HUES48 (cell line): ENCODE data around the gene MYO15B.

Experiments
- H3K27ac ChIP-seq: one replicate; pipeline ENCODE4 v1.7.0; 2013; ENCODE audit warnings: low read depth, low read length, inconsistent platforms
- H3K27me3 ChIP-seq: 2 replicates; pipeline ENCODE4 v1.6.1; 2013; ENCODE audit warnings: mild to moderate bottlenecking, low read length; ENCODE audit not compliant: control insufficient read depth, insufficient read depth
- H3K36me3 ChIP-seq: 2 replicates; pipeline ENCODE4 v1.6.1; 2013; ENCODE audit warnings: low read length; ENCODE audit not compliant: control insufficient read depth, insufficient read depth
- H3K4me1 ChIP-seq: 2 replicates; pipeline ENCODE4 v1.6.1; 2013; ENCODE audit warnings: mild to moderate bottlenecking, low read length; ENCODE audit not compliant: control insufficient read depth, insufficient read depth
- H3K4me3 ChIP-seq: 2 replicates; pipeline ENCODE4 v1.5.1; 2013; ENCODE audit warnings: mild to moderate bottlenecking, low read depth, low read length
- H3K9ac ChIP-seq: 2 replicates; pipeline ENCODE4 v1.6.1; 2013; ENCODE audit warnings: mild to moderate bottlenecking, low read depth, low read length, moderate library complexity
- H3K9me3 ChIP-seq: 2 replicates; pipeline ENCODE4 v1.6.1; 2013; ENCODE audit warnings: low read length; ENCODE audit not compliant: control insufficient read depth, insufficient read depth

MYO15B gene

DNA sequence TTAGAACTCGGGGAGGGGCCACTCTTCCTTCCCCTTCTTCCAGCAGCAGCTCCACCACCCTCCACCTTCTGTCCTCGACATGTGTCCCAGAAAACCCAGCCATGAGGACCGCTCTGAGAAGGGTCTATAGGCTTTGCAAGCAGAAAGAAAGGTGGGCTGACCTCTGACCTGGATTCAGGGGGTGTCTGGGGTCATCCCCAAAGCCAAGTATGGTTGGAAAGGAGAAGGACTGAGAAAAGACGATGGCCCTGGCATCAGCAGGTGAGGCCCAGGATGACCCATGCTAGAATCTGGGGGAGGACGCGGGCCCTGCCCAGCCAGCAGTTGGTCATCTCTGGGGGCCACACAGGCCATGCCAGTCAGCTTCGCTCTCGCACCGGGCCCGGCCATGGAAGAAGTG is 39.5 kb downstream of the MYO15B start:
- H3K4me3 ChIP-seq = no peak overlapping the region
- H3K9me3 ChIP-seq = no peaks in the 10 kb centered on the region
- no peak overlapping the region for H3K9ac ChIP-seq
- no peaks in the 10 kb centered on the region for H3K4me1 ChIP-seq
- H3K27me3 ChIP-seq = no peaks in the 10 kb centered on the region
- no peak overlapping the region for H3K27ac ChIP-seq
- no peaks in the 10 kb centered on the region for H3K36me3 ChIP-seq

DNA sequence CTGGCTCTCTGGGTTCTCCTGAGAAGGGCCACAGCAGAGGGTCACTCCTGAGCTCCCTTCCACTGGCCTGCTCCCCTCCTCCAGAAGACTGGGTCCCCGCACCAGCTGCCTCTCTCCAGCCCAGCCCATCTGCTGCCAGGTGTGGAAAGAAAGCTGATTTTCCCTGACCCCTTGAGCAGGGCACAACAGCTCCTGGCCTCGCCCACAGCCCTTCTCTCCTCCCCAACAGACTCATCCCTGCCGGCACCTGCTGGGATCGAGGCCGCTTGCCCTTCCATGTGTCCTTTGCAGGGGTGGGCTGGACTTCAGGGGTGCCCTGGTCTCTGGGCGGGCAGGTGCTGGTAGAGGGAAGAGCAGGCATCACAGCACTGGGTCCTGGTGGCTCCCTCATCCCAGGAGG is 40.8 kb downstream of the MYO15B start:
- Histone ChIP-seq H3K4me1 (peaks cover 10% of the 10 kb centered on the region), H3K9ac (no peak overlapping the region), H3K36me3 (no peaks in the 10 kb centered on the region)

DNA sequence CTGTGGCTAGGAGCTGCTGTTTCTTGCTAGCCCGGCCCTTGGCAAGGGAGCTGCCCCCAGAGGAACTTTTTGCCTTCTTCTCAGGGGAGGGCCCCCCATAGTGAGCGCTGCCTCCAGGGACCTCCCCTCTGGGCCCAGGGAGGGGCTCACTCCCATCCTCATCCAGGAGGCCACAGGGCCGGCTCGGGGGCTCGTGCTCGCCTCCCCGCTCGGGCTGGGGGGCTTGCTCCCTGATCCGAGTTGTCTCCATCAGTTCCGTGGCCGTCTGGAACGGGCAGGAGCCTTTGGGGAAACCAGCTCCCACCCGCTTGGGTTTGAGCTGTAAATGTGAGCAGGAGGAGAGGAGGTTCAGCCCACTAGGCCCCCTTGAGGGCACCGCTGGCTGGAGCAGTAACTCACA is 41.6 kb downstream of the MYO15B start:
- Histone ChIP-seq H3K27me3 (no peaks in the 10 kb centered on the region), H3K36me3 (no peaks in the 10 kb centered on the region), H3K9ac (no peak overlapping the region), H3K9me3 (no peaks in the 10 kb centered on the region), H3K27ac (no peak overlapping the region), H3K4me1 (peaks cover 16% of the 10 kb centered on the region), H3K4me3 (no peak overlapping the region)

More for the DNA sequence above, 40.8 kb downstream of the MYO15B start:
- no peaks in the 10 kb centered on the region for H3K9me3 ChIP-seq
- H3K4me3 ChIP-seq = no peak overlapping the region
- H3K27me3 ChIP-seq = no peaks in the 10 kb centered on the region
- H3K27ac ChIP-seq = no peak overlapping the region

DNA sequence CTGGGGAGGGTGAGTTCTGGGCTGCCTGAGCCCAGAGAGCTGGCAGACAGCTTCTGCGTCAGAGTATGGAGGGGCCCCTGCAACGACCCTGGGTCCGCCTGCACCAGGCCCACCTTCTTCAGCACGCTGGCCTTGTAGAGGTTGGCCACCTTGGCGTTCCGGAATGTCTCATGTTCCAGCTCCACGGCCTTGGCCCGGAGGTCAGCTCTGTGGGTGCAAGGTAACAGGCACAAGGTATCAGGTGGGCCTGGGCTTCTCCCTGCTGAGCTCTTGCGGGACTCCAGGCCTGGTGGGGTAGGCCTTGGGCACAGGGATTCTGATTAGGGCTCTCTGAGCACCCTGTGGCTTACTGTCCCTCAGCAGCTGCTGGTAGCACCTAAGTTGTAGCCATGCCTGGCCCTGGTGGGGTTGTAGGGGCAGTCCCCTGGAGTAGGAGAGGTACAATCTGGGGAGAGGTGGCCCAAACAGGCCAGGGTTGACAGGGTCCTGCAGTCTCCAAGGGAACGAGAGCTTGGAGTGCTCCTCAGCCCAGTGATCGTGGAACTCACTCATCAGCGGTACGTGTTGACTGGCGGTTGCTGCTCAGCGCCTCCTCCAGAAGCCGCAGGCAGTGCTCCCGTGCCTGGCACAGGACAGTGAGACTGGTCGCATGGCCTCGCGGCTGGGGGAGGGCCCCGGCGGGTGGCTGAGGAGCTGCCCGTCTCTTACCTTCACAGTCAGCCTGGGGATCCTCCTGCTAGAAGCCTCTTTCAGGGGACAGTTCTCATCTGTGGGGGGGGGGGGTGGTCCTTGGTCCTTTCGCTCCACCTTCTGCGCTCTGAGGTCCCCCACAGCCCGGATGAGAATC is 42.7 kb downstream of the MYO15B start:
- Histone ChIP-seq H3K36me3 (no peaks in the 10 kb centered on the region), H3K27ac (no peak overlapping the region), H3K27me3 (no peaks in the 10 kb centered on the region), H3K9ac (no peak overlapping the region), H3K4me1 (peaks cover 17% of the 10 kb centered on the region), H3K4me3 (no peak overlapping the region), H3K9me3 (no peaks in the 10 kb centered on the region)

DNA sequence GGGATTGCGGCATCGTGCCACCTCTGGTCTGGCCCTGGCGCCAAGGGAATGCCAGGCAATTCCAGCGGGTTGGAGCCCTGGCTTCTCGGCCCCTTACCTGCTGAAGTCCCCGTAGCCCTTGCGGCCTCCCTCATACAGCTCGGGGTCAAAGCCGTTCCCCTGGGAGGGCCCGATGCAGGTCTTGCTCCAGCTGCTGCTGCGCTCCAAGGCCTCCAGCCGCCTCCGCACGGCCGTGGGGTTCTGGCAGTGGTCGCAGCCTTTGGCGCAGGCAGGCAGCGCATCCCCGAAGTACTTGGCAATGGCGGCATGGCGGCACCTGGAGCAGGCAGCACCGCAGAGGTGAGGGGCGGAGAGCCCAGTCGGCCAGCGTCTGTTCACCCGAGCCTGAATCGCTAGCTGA is 43.8 kb downstream of the MYO15B start:
- no peaks in the 10 kb centered on the region for H3K27me3 ChIP-seq
- H3K4me3 ChIP-seq = no peak overlapping the region
- no peak overlapping the region for H3K9ac ChIP-seq
- no peak overlapping the region for H3K27ac ChIP-seq
- H3K9me3 ChIP-seq = no peaks in the 10 kb centered on the region
- no peaks in the 10 kb centered on the region for H3K36me3 ChIP-seq
- peaks cover 17% of the 10 kb centered on the region for H3K4me1 ChIP-seq

DNA sequence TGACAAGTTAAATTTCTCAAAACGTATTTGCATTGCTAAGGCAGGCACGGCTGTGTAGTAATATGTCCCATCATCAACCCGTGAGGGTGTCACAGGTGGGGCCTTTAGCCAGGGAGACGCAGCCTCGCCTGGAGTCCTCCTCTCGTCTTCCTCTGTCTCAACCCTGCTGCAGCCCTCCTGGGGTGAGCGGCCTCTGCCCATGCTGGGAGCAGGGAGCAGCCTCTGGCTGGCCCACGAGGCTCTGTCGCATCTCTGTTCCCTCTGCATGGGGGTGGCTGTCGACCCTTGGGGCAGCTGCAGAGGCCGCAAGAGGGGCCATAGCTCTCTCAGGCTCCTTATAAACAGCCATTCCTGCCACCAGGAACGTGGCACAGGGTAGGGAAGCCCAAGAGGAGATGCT is 44.8 kb downstream of the MYO15B start:
- H3K36me3 ChIP-seq = no peaks in the 10 kb centered on the region
- no peak overlapping the region for H3K9ac ChIP-seq
- H3K4me1 ChIP-seq = peaks cover 17% of the 10 kb centered on the region
- no peaks in the 10 kb centered on the region for H3K27me3 ChIP-seq
- H3K4me3 ChIP-seq = no peak overlapping the region
- H3K27ac ChIP-seq = no peak overlapping the region
- no peaks in the 10 kb centered on the region for H3K9me3 ChIP-seq

DNA sequence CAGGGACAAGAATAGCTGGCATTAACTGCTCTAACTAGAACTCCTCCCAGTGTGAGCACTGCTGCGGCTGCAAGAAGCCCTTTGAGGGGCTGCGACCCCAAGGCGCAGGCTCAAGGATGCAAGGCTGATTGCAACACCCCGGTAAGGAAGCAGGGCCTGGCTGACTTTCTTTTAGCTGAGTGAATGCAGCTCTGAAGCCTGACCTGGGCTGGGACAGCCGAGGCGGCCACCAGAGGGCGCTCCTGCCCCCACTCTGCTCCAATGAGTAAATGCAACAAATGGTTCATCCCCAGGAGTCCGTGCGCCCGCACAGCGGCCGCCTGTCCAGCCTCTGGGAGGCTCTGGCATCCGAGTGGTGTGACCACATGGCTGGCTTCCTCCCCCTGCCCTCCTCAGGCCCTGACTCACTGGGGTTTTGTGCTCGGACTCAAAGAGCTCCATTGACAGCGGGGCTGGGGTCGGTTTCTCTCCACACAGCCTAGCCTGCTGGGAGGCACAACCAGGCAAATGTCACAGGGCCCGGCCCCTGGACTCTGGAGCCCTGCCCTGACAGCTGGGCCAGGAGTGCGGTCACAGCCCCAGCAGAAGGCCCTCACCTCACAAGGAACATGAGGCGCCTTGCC is 45.4 kb downstream of the MYO15B start, which contains the start of gene SMIM5:
Gene SMIM5, plus strand, starts transcription at position 572 of the 623 bp plus-strand sequence. CDS start 6,768 bp downstream, outside the sequence.
- no peak within 1 kb of the TSS for H3K9ac ChIP-seq
- H3K4me1 ChIP-seq = peaks cover 17% of the 10 kb centered on the region
- no peaks in the 10 kb centered on the region for H3K36me3 ChIP-seq
- peak within 1 kb of the TSS; percentile 71 for H3K27ac ChIP-seq
- no peaks in the 10 kb centered on the region for H3K9me3 ChIP-seq
- H3K4me3 ChIP-seq = no peak within 1 kb of the TSS
- no peaks in the 10 kb centered on the region for H3K27me3 ChIP-seq

GRCh38 chr17:75633486-75634375 is 46.1 kb downstream of the MYO15B start:
- peak overlapping the region; percentile 71 for H3K27ac ChIP-seq
- H3K9ac ChIP-seq = no peak overlapping the region
- no peak overlapping the region for H3K4me3 ChIP-seq
- no peaks in the 10 kb centered on the region for H3K9me3 ChIP-seq
- H3K4me1 ChIP-seq = peaks cover 17% of the 10 kb centered on the region
- H3K36me3 ChIP-seq = peaks cover 4% of the 10 kb centered on the region; the same call in 1 of the 2 replicates
- H3K27me3 ChIP-seq = no peaks in the 10 kb centered on the region

- Histone ChIP-seq H3K27me3 (no peaks in the 10 kb centered on the region), H3K4me1 (peaks cover 17% of the 10 kb centered on the region), H3K4me3 (no peak overlapping the region), H3K9me3 (no peaks in the 10 kb centered on the region), H3K27ac (peak overlapping the region; percentile 26), H3K36me3 (peaks cover 4% of the 10 kb centered on the region; the same call in 1 of the 2 replicates), H3K9ac (no peak overlapping the region)
Measured at GRCh38 chr17:75634376-75634740, 46.8 kb downstream of the MYO15B start.

- H3K4me3 ChIP-seq = no peak overlapping the region
- no peak overlapping the region for H3K9ac ChIP-seq
- peaks cover 4% of the 10 kb centered on the region; the same call in 1 of the 2 replicates for H3K36me3 ChIP-seq
- H3K27me3 ChIP-seq = no peaks in the 10 kb centered on the region
- peaks cover 17% of the 10 kb centered on the region for H3K4me1 ChIP-seq
- H3K27ac ChIP-seq = peak overlapping the region; percentile 26
- H3K9me3 ChIP-seq = no peaks in the 10 kb centered on the region
Measured at GRCh38 chr17:75634754-75635609, 47.4 kb downstream of the MYO15B start.
